HCT116 (cell line): ENCODE measurements around the gene EPHA2. TPM values are rescaled to one million over a fixed set of nuclear protein-coding genes. Genes with fewer than 3 reads are reported as not detected.

Experiments
- ATAC-seq: fragments of 200-7000 bp; cut with Tn5 transposase; 2 replicates; pipeline ENCODE4 v1.9.1; 2020; ENCODE audit warnings: mild to moderate bottlenecking, moderate library complexity
- BruUV-seq: library from RNA; stranded (reverse); fragments of 400-500 nt; replicated peaks from 2 replicates; lab custom pipeline; 2021; lab: Mats Ljungman, UMichigan
- CTCF ChIA-PET: fragments of 300-600 bp; sonication (Branson Sonifier 250); formaldehyde crosslinking; loops from one replicate; lab custom pipeline; 2021; ENCODE audit warnings: antibody characterized with exemption; lab: Charles Lee
- POLR2A ChIA-PET: fragments of 300-600, 350-600 bp; sonication (Branson Sonifier 250); formaldehyde crosslinking; loops from one replicate; lab custom pipeline; 2021; ENCODE audit warnings: antibody characterized with exemption; lab: Charles Lee
- RAD21 ChIA-PET, 2 experiments: fragments of 300-600 bp; sonication (Branson Sonifier 250); formaldehyde crosslinking; loops; one replicate each; lab custom pipeline; 2023; ENCODE audit warnings: low total read pairs in 2 of 2; ENCODE audit not compliant: uncharacterized antibody in 2 of 2, unreplicated experiment in 2 of 2, low non-redundant PET in 1 of 2; lab: Charles Lee
- DNase-seq: peaks from one replicate; pipeline ENCODE4 v3.0.0-alpha.2; 2010; ENCODE audit warnings: low read depth, low spot score
- H2AFZ ChIP-seq: fragments of 200-600 bp; shearing (Covaris generic), sonication (generic); 2 replicates; pipeline ENCODE4 v1.6.1; 2017; ENCODE audit warnings: low read depth, mixed run types, mixed read lengths, antibody characterized with exemption, low read length; ENCODE audit not compliant: poor library complexity, severe bottlenecking
- H3K27ac ChIP-seq: 2 replicates; pipeline ENCODE4 v1.5.1; 2012; ENCODE audit warnings: low read depth, low read length
- H3K27me3 ChIP-seq: fragments of 200-600 bp; sonication (generic); 2 replicates; pipeline ENCODE4 v1.6.1; 2016; ENCODE audit warnings: mixed run types, low read length, mixed read lengths; ENCODE audit not compliant: insufficient read depth
- H3K36me3 ChIP-seq, 2 experiments: fragments of 200-500 bp in 1 of 2; fragments of 200-600 bp in 1 of 2; sonication (Bioruptor generic) in 1 of 2; sonication (generic) in 1 of 2; 2 replicates each; pipeline versions ENCODE4 v1.5.1 to v1.6.1; 2014 to 2016; ENCODE audit warnings: low read length in 2 of 2, inconsistent platforms in 1 of 2, mixed read lengths in 1 of 2, mixed run types in 1 of 2; ENCODE audit not compliant: insufficient read depth in 2 of 2, control insufficient read depth in 1 of 2
- H3K4me1 ChIP-seq, 2 experiments: fragments of 200-600 bp in 1 of 2; sonication (generic) in 1 of 2; 2 replicates each; pipeline versions ENCODE4 v1.5.1 to v1.6.1; 2012 to 2017; ENCODE audit warnings: low read length in 2 of 2, inconsistent platforms in 1 of 2, mild to moderate bottlenecking in 1 of 2, mixed read lengths in 1 of 2, mixed run types in 1 of 2, moderate library complexity in 1 of 2; ENCODE audit not compliant: insufficient read depth in 2 of 2, control insufficient read depth in 1 of 2
- H3K4me2 ChIP-seq: fragments of 200-600 bp; sonication (generic); 2 replicates; pipeline ENCODE4 v1.6.1; 2017; ENCODE audit warnings: mixed run types, low read length, mixed read lengths
- H3K4me3 ChIP-seq, 2 experiments: fragments of 200-600 bp in 1 of 2; sonication (generic) in 1 of 2; replicated peaks in 1 of 2; 2 replicates each; pipeline ENCODE4 v1.5.1; 2011 to 2016; ENCODE audit warnings: low read length in 2 of 2, control low read depth in 1 of 2, low read depth in 1 of 2, mild to moderate bottlenecking in 1 of 2, mixed read lengths in 1 of 2, mixed run types in 1 of 2
- H3K79me2 ChIP-seq: fragments of 200-600 bp; sonication (generic); 2 replicates; pipeline ENCODE4 v1.6.1; 2017; ENCODE audit warnings: mild to moderate bottlenecking, mixed run types, low read length, moderate library complexity, mixed read lengths; ENCODE audit not compliant: insufficient read depth
- H3K9ac ChIP-seq: fragments of 200-600 bp; sonication (generic); 2 replicates; pipeline ENCODE4 v1.6.1; 2016; ENCODE audit warnings: low read length, mixed read lengths
- H3K9me2 ChIP-seq: fragments of 200-600 bp; sonication (generic), shearing (Covaris generic); 2 replicates; pipeline ENCODE4 v1.6.1; 2017; ENCODE audit warnings: mixed run types, mild to moderate bottlenecking, moderate library complexity; ENCODE audit not compliant: insufficient read depth
- H3K9me3 ChIP-seq, 2 experiments: fragments of 200-500 bp in 1 of 2; fragments of 200-600 bp in 1 of 2; sonication (Bioruptor generic) in 1 of 2; sonication (generic) in 1 of 2; 2 replicates each; pipeline ENCODE4 v1.6.1; 2014 to 2017; ENCODE audit warnings: low read length in 2 of 2, mixed read lengths in 2 of 2, inconsistent platforms in 1 of 2, low read depth in 1 of 2, mild to moderate bottlenecking in 1 of 2, mixed run types in 1 of 2, moderate library complexity in 1 of 2; ENCODE audit not compliant: control insufficient read depth in 1 of 2, insufficient read depth in 1 of 2
- H4K20me1 ChIP-seq: fragments of 200-600 bp; sonication (generic), shearing (Covaris generic); 2 replicates; pipeline ENCODE4 v1.6.1; 2017; ENCODE audit warnings: mixed run types, mild to moderate bottlenecking, moderate library complexity; ENCODE audit not compliant: insufficient read depth
- CBX3 ChIP-seq: IDR thresholded peaks from 2 replicates; pipeline ENCODE4 v1.6.1; 2012; ENCODE audit warnings: low read depth
- CEBPB ChIP-seq: IDR thresholded peaks from 2 replicates; pipeline ENCODE4 v1.6.1; 2012; ENCODE audit warnings: low read depth
- CTCF ChIP-seq, 3 experiments: fragments of 200-600 bp in 1 of 3; sonication (generic) in 1 of 3; IDR thresholded peaks in 2 of 3; conservative IDR thresholded peaks in 1 of 3; 2 replicates each; pipeline ENCODE4 v1.5.1; 2012 to 2017; ENCODE audit warnings: low read depth in 2 of 3, low read length in 2 of 3, antibody characterized with exemption in 1 of 3, borderline replicate concordance in 1 of 3, control low read depth in 1 of 3, mild to moderate bottlenecking in 1 of 3, mixed read lengths in 1 of 3, mixed run types in 1 of 3, moderate library complexity in 1 of 3; ENCODE audit not compliant: insufficient read depth in 1 of 3
- EGR1 ChIP-seq: IDR thresholded peaks from 2 replicates; pipeline ENCODE4 v1.6.1; 2012; ENCODE audit warnings: low read depth
- ELF1 ChIP-seq: IDR thresholded peaks from 2 replicates; pipeline ENCODE4 v1.6.1; 2012; ENCODE audit warnings: low read depth, borderline replicate concordance
- EZH2 ChIP-seq: fragments of 200-600 bp; sonication (generic); IDR thresholded peaks from 2 replicates; pipeline ENCODE4 v1.6.1; 2017; ENCODE audit warnings: antibody characterized with exemption, mixed run types
- EZH2phosphoT487 ChIP-seq: fragments of 200-600 bp; IDR thresholded peaks from 2 replicates; pipeline ENCODE4 v1.6.1; 2018; ENCODE audit warnings: antibody characterized with exemption, borderline replicate concordance
- FOSL1 ChIP-seq: IDR thresholded peaks from 2 replicates; pipeline ENCODE4 v1.6.1; 2012; ENCODE audit warnings: low read depth
- JUND ChIP-seq: IDR thresholded peaks from 2 replicates; pipeline ENCODE4 v1.6.1; 2012
- POLR2A ChIP-seq: IDR thresholded peaks from 2 replicates; pipeline ENCODE4 v1.7.0; 2011; ENCODE audit warnings: borderline replicate concordance; ENCODE audit not compliant: insufficient read depth, insufficient read length; ENCODE audit errors: extremely low read depth
- POLR2AphosphoS5 ChIP-seq: IDR thresholded peaks from 2 replicates; pipeline ENCODE4 v1.6.1; 2011; ENCODE audit warnings: mild to moderate bottlenecking, low read depth, low read length, moderate library complexity
- RAD21 ChIP-seq: IDR thresholded peaks from 2 replicates; pipeline ENCODE4 v1.6.1; 2012; ENCODE audit warnings: low read depth, mild to moderate bottlenecking
- SIN3A ChIP-seq: IDR thresholded peaks from 2 replicates; pipeline ENCODE4 v1.6.1; 2012; ENCODE audit warnings: low read depth
- SP1 ChIP-seq: IDR thresholded peaks from 2 replicates; pipeline ENCODE4 v1.6.1; 2012; ENCODE audit warnings: low read depth
- SRF ChIP-seq: IDR thresholded peaks from 2 replicates; pipeline ENCODE4 v1.6.1; 2012; ENCODE audit warnings: low read depth
- TCF7L2 ChIP-seq: IDR thresholded peaks from 2 replicates; pipeline ENCODE4 v1.7.0; 2011; ENCODE audit warnings: borderline replicate concordance, inconsistent platforms; ENCODE audit not compliant: insufficient read depth, insufficient read length; ENCODE audit errors: extremely low read depth
- ZFX ChIP-seq: fragments of 450-650 bp; IDR thresholded peaks from 2 replicates; pipeline ENCODE4 v1.6.1; 2017
- ZNF274 ChIP-seq: fragments of 200-500 bp; sonication (Bioruptor generic); IDR thresholded peaks from 2 replicates; pipeline ENCODE4 v1.6.1; 2014; ENCODE audit warnings: mild to moderate bottlenecking, low read depth, low read length, inconsistent platforms
- intact Hi-C: fragments of 100-400 bp; cut with micrococcal nuclease; formaldehyde crosslinking; loops from 2 replicates; pipeline ENCODE4 v1.10.0; 2022
- total RNA-seq: library from RNA; stranded (reverse); gene quantifications from one replicate; pipeline ENCODE4 v1.2.1, GENCODE V29; 2021; ENCODE audit not compliant: unreplicated experiment
- TF ChIP-seq, protein P1 (sequence below): IDR thresholded peaks from 2 replicates; pipeline ENCODE4 v1.6.1; 2011; ENCODE audit warnings: mild to moderate bottlenecking, low read length, moderate library complexity; ENCODE audit not compliant: insufficient replicate concordance; ENCODE audit errors: extremely low read depth
- TF ChIP-seq, protein P2 (sequence below): IDR thresholded peaks from 2 replicates; pipeline ENCODE4 v1.6.1; 2012

EPHA2 gene
- total RNA-seq, 1 experiment from 2014 or later: 164 TPM

DNA sequence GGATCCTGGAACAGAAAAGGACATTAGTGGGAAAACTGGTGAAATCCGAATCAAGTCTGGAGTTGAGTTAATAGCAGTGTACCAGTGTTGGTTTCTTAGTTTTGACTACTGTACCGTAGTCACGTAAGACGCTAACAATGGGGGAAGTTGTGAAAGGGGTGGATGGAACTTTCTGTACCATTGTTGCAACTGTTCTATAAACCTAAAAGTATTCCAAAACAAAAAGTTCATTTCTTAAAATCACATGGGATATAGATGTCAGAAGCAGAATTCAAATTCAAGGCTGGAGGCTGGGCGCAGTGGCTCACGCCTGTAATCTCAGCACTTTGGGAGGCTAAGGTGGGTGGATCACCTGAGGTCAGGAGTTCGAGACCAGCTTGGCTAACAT is 39.6 kb upstream of the EPHA2 start:
- TF ChIP-seq SRF (no peak), EZH2phosphoT487 (no peak), CBX3 (no peak), EGR1 (no peak), CTCF (IDR thresholded peaks at IDR 0.05 in 2 of 3, conservative IDR thresholded peaks at IDR 0.05 in 1 of 3; ENCODE audit: borderline replicate concordance in 1 of 3, insufficient read depth in 1 of 3, low read depth in 2 of 3, low read length in 2 of 3) (no peak), RAD21 (no peak), POLR2A (no peak), POLR2AphosphoS5 (no peak), EZH2 (no peak), SIN3A (no peak), SP1 (no peak), FOSL1 (no peak), ELF1 (no peak), CEBPB (no peak), JUND (no peak), ZFX (no peak), TCF7L2 (no peak), ZNF274 (no peak)
- TF ChIP-seq, protein P1, sequence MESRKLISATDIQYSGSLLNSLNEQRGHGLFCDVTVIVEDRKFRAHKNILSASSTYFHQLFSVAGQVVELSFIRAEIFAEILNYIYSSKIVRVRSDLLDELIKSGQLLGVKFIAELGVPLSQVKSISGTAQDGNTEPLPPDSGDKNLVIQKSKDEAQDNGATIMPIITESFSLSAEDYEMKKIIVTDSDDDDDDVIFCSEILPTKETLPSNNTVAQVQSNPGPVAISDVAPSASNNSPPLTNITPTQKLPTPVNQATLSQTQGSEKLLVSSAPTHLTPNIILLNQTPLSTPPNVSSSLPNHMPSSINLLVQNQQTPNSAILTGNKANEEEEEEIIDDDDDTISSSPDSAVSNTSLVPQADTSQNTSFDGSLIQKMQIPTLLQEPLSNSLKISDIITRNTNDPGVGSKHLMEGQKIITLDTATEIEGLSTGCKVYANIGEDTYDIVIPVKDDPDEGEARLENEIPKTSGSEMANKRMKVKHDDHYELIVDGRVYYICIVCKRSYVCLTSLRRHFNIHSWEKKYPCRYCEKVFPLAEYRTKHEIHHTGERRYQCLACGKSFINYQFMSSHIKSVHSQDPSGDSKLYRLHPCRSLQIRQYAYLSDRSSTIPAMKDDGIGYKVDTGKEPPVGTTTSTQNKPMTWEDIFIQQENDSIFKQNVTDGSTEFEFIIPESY: no peak
- TF ChIP-seq, protein P2, sequence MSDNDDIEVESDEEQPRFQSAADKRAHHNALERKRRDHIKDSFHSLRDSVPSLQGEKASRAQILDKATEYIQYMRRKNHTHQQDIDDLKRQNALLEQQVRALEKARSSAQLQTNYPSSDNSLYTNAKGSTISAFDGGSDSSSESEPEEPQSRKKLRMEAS: no peak
- Histone ChIP-seq H3K9ac (no peak overlapping the region), H3K36me3 (peaks cover 0 to 16% of the 10 kb centered on the region in 2 experiments; a peak in 2 of 4 replicates), H3K27ac (no peak overlapping the region), H2AFZ (no peak overlapping the region), H3K4me1 (no peaks in the 10 kb centered on the region; a peak in 1 of 4 replicates), H3K9me3 (no peaks in the 10 kb centered on the region), H3K4me3 (no peak overlapping the region), H3K4me2 (no peak overlapping the region), H3K79me2 (no peaks in the 10 kb centered on the region), H3K27me3 (no peaks in the 10 kb centered on the region), H4K20me1 (no peaks in the 10 kb centered on the region), H3K9me2 (no peaks in the 10 kb centered on the region)
- DNase-seq (no peak), ATAC-seq (no peak)
- intact Hi-C loops: no loop called here
- no TSS peak for BruUV-seq
- RAD21 ChIA-PET: no interaction called here
- CTCF ChIA-PET: no interaction called here
- POLR2A ChIA-PET: no interaction called here
